ENCODE measurements around the gene TSPEAR.

DNA sequence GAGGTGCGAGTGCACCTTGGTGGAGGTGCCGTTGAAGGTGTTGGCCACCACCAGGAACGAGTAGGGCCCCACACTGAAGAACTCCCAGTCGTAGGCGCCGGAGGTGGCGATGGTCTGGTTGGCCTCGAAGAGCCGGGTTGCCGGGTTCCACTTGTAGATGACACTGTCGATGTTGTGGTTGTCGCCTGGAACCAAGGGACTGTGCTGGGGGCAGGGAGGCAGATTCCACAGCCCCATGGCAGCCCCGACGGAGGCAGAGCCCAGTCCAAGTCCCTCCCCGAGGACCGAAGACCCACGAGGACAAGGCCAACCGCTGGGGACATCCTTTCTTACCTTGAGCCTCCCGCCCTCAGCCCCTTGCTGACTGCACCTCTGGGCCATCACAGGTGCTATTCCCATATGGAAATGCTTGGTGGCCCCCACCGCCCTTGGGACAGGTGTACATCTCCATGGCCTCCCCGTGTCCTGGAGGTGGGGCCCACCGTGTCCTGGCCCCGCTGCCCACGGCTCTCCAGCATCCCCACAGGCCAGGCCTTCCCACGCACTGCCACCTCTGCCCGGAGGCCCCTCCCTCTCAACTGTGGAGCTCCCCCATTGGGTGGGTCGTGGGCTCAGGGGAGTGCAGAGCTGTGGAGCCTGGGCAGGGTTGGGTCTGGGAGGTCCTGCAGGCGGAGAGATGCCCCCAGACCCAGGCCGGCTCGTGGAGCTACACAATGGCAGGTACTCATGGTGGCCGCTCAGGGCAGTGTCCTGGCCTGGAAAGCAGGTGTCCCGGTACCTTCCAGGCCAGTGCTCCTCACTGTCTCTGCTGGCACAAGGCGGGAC, 189.2 kb downstream of the TSPEAR start:
- TF ChIP-seq, protein P1, sequence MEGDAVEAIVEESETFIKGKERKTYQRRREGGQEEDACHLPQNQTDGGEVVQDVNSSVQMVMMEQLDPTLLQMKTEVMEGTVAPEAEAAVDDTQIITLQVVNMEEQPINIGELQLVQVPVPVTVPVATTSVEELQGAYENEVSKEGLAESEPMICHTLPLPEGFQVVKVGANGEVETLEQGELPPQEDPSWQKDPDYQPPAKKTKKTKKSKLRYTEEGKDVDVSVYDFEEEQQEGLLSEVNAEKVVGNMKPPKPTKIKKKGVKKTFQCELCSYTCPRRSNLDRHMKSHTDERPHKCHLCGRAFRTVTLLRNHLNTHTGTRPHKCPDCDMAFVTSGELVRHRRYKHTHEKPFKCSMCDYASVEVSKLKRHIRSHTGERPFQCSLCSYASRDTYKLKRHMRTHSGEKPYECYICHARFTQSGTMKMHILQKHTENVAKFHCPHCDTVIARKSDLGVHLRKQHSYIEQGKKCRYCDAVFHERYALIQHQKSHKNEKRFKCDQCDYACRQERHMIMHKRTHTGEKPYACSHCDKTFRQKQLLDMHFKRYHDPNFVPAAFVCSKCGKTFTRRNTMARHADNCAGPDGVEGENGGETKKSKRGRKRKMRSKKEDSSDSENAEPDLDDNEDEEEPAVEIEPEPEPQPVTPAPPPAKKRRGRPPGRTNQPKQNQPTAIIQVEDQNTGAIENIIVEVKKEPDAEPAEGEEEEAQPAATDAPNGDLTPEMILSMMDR (conservative IDR thresholded peaks at IDR 0.05; ENCODE audit: low read length) = no peak
- TF ChIP-seq EZH2phosphoT487 (IDR thresholded peaks at IDR 0.05; ENCODE audit: borderline replicate concordance, low read depth, low read length) = no peak

Data from OCI-LY7 (cell line).